HG02588 (cell line): ENCODE results near the gene IRF8.

Experiments
- ATAC-seq: cut with Tn5 transposase; IDR thresholded peaks from one replicate; pipeline ENCODE4 v1.9.1; 2021; ENCODE audit warnings: mild to moderate bottlenecking, moderate library complexity; ENCODE audit not compliant: unreplicated experiment

IRF8 gene

DNA sequence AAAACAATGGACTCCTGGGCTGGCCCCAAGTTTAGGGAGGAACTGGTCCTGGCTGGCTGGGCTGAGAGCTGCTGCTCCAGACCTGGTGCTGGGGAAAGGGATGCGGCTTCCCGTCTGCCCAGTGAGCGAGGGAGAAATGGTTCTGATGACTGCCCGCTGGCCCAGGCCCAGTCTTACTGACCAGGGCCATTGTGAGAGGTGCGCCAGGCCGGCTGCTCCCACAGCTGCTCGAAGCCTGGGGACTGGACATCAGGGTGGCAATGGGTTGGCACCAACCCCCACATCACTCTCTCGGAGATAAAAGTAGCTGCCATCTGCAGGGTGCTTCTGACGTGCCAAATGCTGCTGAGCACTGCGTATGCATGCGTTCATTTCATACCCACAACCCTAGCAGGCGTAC, 53.2 kb downstream of the IRF8 start:
- no peak for ATAC-seq

DNA sequence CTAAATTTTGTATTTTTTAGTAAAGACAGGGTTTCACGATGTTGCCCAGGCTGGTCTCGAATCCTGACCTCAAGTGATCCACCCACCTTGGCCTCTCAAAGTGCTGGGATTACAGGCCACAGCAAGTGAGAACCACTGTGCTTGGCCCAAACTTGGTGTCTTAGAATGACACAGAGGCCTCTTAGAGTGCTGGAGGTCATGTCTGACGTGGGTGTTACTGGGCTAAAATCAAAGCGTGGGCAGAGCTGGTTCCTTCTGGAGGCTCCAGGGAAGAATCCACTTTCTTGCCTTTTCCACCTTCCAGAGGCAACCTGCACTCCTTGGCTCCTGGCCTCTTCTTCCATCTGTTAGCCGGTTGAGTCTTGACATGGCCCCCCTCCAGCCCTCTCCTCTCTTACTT, 53.8 kb downstream of the IRF8 start:
- ATAC-seq = no peak

- ATAC-seq = no peak
Measured at GRCh38 chr16:85954927-85955519, 56.1 kb downstream of the IRF8 start.

GRCh38 chr16:85955566-85955965, 56.6 kb downstream of the IRF8 start:
- ATAC-seq = no peak

- ATAC-seq = no peak
Measured at GRCh38 chr16:85956426-85956825, 57.5 kb downstream of the IRF8 start.

GRCh38 chr16:85958731-85959130, 59.8 kb downstream of the IRF8 start:
- ATAC-seq = no peak

- ATAC-seq = no peak
Measured at GRCh38 chr16:85959686-85960085, 60.7 kb downstream of the IRF8 start.

GRCh38 chr16:85960486-85961046, 61.6 kb downstream of the IRF8 start:
- ATAC-seq = no peak

- ATAC-seq = no peak
Measured at GRCh38 chr16:85961988-85962915, 63.3 kb downstream of the IRF8 start.

DNA sequence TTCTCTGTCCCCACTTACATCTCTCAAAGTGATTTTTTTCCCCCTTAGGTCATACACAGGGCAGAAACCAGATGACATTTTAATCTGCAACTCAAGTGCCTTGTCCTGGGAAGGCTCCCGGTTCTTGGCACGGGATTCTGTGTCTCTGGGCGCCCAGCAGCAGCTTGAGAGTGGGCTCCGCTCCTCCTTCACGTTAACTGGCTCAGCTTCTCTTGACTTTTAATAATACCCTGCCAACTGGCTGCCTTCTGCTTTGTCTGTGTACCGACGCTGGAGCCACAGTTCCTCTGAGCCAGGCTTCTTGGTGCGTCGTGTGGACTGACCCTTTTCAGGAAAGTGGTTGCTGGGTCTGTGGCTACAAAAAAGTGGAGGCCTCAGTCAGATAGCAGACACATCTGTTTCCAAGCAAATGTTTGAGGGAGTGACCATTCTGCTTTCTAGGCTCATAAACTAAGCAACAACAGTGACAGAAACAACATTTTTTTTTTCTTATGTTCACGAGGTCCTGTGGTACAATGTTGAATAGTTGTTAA, 64.9 kb downstream of the IRF8 start:
- no peak for ATAC-seq

DNA sequence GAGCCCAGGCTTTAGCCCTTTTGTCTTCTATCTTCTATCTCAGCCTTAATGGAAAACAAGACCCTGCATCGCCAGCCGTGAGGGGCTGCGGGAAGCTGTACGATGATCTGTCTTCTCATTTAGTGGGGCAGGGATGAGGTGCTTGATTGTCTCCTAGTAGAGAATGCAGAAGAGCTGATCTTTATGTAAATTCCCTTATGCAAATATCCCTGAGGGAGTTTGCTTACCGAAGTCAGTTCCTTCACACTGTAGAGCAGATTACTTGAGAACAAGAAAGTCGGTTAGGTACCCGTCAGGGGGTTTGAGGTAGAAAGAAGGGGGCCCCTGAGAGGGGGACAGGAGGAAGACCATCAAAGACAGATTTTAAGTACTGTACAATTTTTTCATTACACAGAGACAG, 66.2 kb downstream of the IRF8 start:
- no peak for ATAC-seq

- no peak for ATAC-seq
Measured at GRCh38 chr16:85967111-85967510, 68.1 kb downstream of the IRF8 start.

DNA sequence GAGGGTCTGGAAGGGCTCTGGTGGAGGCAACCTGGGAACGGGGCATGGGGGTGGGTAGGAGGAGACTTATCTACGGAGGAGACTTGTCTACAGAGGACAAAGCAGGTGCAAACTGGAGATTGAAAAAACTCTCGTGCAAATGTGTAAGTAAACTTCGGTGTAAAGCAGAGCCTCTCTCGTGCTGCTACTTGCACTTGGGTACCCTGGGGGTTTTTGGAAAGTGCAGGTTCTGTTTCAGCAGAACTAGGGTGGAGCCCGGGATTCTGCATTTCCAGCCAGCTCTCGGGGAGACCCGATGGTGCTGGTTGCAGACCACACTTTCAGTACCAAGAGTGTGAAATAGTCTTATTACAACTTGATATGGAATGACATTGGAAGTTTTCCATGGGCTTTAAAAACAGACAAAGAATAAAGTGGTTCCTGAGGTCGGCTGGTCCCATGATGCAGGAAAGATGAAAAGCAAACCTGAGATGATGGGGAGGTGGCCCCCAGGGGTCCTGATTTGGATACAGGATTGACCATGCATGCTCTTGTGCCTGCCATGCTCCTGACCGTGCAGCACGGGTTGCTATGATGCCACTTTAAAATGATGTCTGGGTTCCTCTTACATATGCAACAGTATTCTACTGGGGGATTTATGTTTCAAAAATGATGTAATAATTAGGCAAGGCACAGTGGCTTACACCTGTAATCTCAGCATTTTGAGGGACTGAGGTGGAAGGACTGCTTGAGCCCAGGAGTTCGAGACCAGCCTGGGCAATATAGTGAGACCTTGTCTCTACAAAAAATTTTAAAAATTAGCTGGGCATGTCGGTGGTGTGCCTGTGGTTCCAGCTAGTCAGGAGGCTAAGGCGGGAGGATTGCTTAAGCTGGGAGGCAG, 69.3 kb downstream of the IRF8 start:
- no peak for ATAC-seq

DNA sequence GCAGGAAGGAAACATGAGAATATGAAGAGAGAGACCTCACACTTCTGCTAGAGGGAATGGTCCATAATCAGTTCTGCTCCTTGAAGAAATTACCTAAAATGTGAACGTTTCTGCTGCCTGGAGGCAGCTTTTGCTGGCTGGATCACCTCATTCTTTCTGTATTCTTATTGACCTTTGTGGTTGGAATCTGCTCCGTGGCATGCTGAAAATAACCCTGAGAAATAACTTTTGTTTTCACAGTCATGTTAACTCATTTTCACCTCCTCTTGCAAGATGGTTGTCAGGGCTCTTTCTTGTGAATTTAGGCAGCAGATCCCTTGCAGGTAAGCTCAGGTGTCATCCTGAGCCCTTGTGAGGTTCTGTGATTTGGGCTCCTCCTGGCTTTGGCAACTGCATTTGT, 70.2 kb downstream of the IRF8 start:
- no peak for ATAC-seq

- ATAC-seq = no peak
Measured at GRCh38 chr16:85969591-85969990, 70.6 kb downstream of the IRF8 start.

DNA sequence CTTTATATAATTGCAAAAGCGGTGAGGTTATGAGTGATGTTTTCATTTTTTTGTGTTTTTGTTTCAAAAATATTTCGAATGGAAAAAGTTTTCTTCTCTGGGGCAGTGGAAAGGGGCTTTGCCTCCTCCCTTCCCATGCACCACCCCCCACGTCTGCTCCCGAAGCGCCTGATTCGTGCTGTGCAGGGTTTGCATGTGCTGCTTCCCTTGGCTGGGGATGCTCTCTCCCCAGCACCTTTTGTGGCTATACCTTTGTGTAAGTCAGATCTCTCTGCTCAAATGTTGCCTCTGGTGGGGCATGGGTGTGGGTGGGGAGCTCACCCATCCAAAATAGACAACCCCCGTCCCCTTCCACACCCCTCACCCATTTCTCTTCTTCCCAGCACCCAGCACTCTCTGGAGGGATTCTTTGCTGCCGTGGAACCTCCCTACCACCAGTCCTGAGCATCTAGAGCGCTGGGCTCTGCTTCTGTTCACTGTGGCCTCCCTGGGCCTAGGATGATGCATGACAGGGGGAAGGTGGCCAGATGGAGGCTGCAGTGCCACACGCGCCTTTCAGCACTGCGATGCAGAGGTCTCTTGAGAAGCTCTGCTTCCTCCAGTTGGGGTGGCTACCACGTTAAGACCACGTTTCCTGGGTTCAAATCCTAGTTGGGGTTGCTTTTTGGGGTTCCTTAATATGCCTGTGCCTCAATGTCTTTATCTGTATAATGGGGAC, 71.2 kb downstream of the IRF8 start:
- ATAC-seq = no peak

GRCh38 chr16:85970738-85971137, 71.8 kb downstream of the IRF8 start:
- ATAC-seq = no peak
